CD4-positive, alpha-beta T cell treated with Interleukin-17A for 4 hours (primary cell): ENCODE data around the gene ADARB2.
"Not testable (repeated sequence)": the region's sequence is repeated elsewhere in the genome, so short reads cannot be mapped to it uniquely, and the experiment has no call there.

ENCODE experiments used
- DNase-seq: peaks from one replicate; pipeline ENCODE4 v3.0.0-alpha.2; 2020; ENCODE audit warnings: mixed read lengths

ADARB2 gene

GRCh38 chr10:1451362-1451888, 285.9 kb downstream of the ADARB2 start:
- DNase-seq, result no peak

GRCh38 chr10:1449572-1450205, 287.6 kb downstream of the ADARB2 start:
- DNase-seq, result no peak

- no peak for DNase-seq
Measured at GRCh38 chr10:1449021-1449420, 288.3 kb downstream of the ADARB2 start.

GRCh38 chr10:1448252-1448930, 288.9 kb downstream of the ADARB2 start:
- no peak for DNase-seq

GRCh38 chr10:1444826-1445225, 292.5 kb downstream of the ADARB2 start:
- no peak for DNase-seq

GRCh38 chr10:1440897-1441296, 296.4 kb downstream of the ADARB2 start:
- DNase-seq, result no peak

- DNase-seq, result no peak
Measured at GRCh38 chr10:1434912-1435692, 302.2 kb downstream of the ADARB2 start.

GRCh38 chr10:1434202-1434601, 303.1 kb downstream of the ADARB2 start:
- DNase-seq, result no peak

GRCh38 chr10:1432161-1432560, 305.2 kb downstream of the ADARB2 start:
- no peak for DNase-seq

- no peak for DNase-seq
Measured at GRCh38 chr10:1431229-1431628, 306.1 kb downstream of the ADARB2 start.

GRCh38 chr10:1427521-1428186, 309.7 kb downstream of the ADARB2 start:
- DNase-seq, result not testable (repeated sequence)

GRCh38 chr10:1426786-1427185, 310.5 kb downstream of the ADARB2 start:
- no peak for DNase-seq

GRCh38 chr10:1425879-1426278, 311.4 kb downstream of the ADARB2 start:
- no peak for DNase-seq

- no peak for DNase-seq
Measured at GRCh38 chr10:1424648-1425047, 312.7 kb downstream of the ADARB2 start.

GRCh38 chr10:1423676-1424253, 313.6 kb downstream of the ADARB2 start:
- no peak for DNase-seq

GRCh38 chr10:1422275-1422674, 315.1 kb downstream of the ADARB2 start:
- DNase-seq, result no peak

GRCh38 chr10:1420661-1421362, 316.5 kb downstream of the ADARB2 start:
- peak; percentile 45 for DNase-seq

- no peak for DNase-seq
Measured at GRCh38 chr10:1419796-1420610, 317.3 kb downstream of the ADARB2 start.

GRCh38 chr10:1418031-1418550, 319.2 kb downstream of the ADARB2 start:
- no peak for DNase-seq

GRCh38 chr10:1417574-1417973, 319.8 kb downstream of the ADARB2 start:
- no peak for DNase-seq
